GM06990 (cell line): ENCODE results near the gene ATF3.

Experiments used
- DNase-seq: peaks from one replicate; pipeline ENCODE4 v3.0.0-alpha.2; 2011; ENCODE audit not compliant: insufficient read length; ENCODE audit errors: extremely low read depth
- H3K27me3 ChIP-seq: replicated peaks from 2 replicates; pipeline ENCODE4 v1.6.0; 2011; ENCODE audit warnings: low read length; ENCODE audit not compliant: control insufficient read depth, insufficient read depth
- H3K36me3 ChIP-seq: 2 replicates; pipeline ENCODE4 v1.5.1; 2011; ENCODE audit warnings: low read length; ENCODE audit not compliant: control insufficient read depth, insufficient read depth
- H3K4me3 ChIP-seq: replicated peaks from 2 replicates; pipeline ENCODE4 v1.5.1; 2011; ENCODE audit warnings: low read depth, mild to moderate bottlenecking, control low read depth, low read length
- CTCF ChIP-seq: IDR thresholded peaks from 2 replicates; pipeline ENCODE4 v1.5.1; 2011; ENCODE audit warnings: low read length, control low read depth, mild to moderate bottlenecking, inconsistent platforms; ENCODE audit not compliant: insufficient read depth, poor library complexity, severe bottlenecking

Gene ATF3

GRCh38 chr1:212574732-212575131, 33.8 kb upstream of the ATF3 start:
- no peak for TF ChIP-seq CTCF
- Histone ChIP-seq H3K36me3 (no peaks in the 10 kb centered on the region), H3K27me3 (no peaks in the 10 kb centered on the region), H3K4me3 (no peak overlapping the region)
- DNase-seq: no peak

- no peak for TF ChIP-seq CTCF
- H3K27me3 ChIP-seq: no peaks in the 10 kb centered on the region
- H3K36me3 ChIP-seq: no peaks in the 10 kb centered on the region
- no peak overlapping the region for H3K4me3 ChIP-seq
- DNase-seq: no peak
Observed at GRCh38 chr1:212575333-212575732, 33.2 kb upstream of the ATF3 start.

- no peak for DNase-seq
- H3K4me3 ChIP-seq: no peak overlapping the region
- TF ChIP-seq CTCF: no peak
- H3K36me3 ChIP-seq: no peaks in the 10 kb centered on the region
- no peaks in the 10 kb centered on the region for H3K27me3 ChIP-seq
Observed at GRCh38 chr1:212578041-212578440, 30.5 kb upstream of the ATF3 start.

GRCh38 chr1:212581034-212581433, 27.5 kb upstream of the ATF3 start:
- DNase-seq: no peak
- H3K27me3 ChIP-seq: no peaks in the 10 kb centered on the region
- TF ChIP-seq CTCF: no peak
- no peaks in the 10 kb centered on the region for H3K36me3 ChIP-seq
- no peak overlapping the region for H3K4me3 ChIP-seq

GRCh38 chr1:212582291-212582690, 26.3 kb upstream of the ATF3 start:
- no peak for DNase-seq

More at GRCh38 chr1:212582291-212582690, 26.3 kb upstream of the ATF3 start:
- Histone ChIP-seq H3K27me3 (no peaks in the 10 kb centered on the region), H3K36me3 (no peaks in the 10 kb centered on the region), H3K4me3 (no peak overlapping the region)
- no peak for TF ChIP-seq CTCF
